GM12878 (cell line): ENCODE results near the gene PKD1L1. TPM values are rescaled to one million over a fixed set of nuclear protein-coding genes. Genes with fewer than 3 reads are reported as not detected.

Source experiments
- MYB ChIP-seq: fragments of 150-350 bp; IDR thresholded peaks from 2 replicates; pipeline ENCODE4 v1.6.1; 2014; ENCODE audit warnings: mild to moderate bottlenecking, low read depth, low read length, borderline replicate concordance
- POU2F2 ChIP-seq: IDR thresholded peaks from 3 replicates; pipeline ENCODE4 v1.6.1; 2011; ENCODE audit warnings: low read depth, mild to moderate bottlenecking, low read length, borderline replicate concordance
- TCF12 ChIP-seq: IDR thresholded peaks from 2 replicates; pipeline ENCODE4 v1.6.1; 2011; ENCODE audit warnings: low read depth, mild to moderate bottlenecking, low read length
- polyA plus RNA-seq, 11 experiments: library from polyadenylated mRNA; depleted of rRNA in 4 of 11; unstranded in 6 of 11; stranded (reverse) in 5 of 11; fragments of >200 nt; fragmentation: Nextera tagmentation in 4 of 11; fragmentation: Illumina TruSeq in 1 of 11; extraction: Ambion mirVana in 4 of 11; extraction: Trizol in 1 of 11; gene quantifications; 1 replicate in 1 of 11; 2 replicates in 10 of 11; pipeline versions ENCODE4 v1.2.1 to v1.2.3, GENCODE V29; 2011 to 2016; ENCODE audit warnings: inconsistent platforms in 2 of 11, missing spikeins in 2 of 11, low read depth in 1 of 11
- total RNA-seq, 4 experiments: library from RNA; depleted of rRNA in 3 of 4; stranded (reverse); fragments of >200 nt in 3 of 4; fragmentation: Illumina TruSeq in 1 of 4; extraction: Trizol in 1 of 4; gene quantifications; 2 replicates each; pipeline versions ENCODE4 v1.2.1 to v1.2.3, GENCODE V29; 2013 to 2021
- TF ChIP-seq, protein P1 (sequence below): fragments of 450-650 bp; formaldehyde crosslinking; IDR thresholded peaks from 2 replicates; pipeline ENCODE4 v1.4.0; 2020; ENCODE audit warnings: mild to moderate bottlenecking, moderate library complexity
- TF ChIP-seq, protein P2 (sequence below), 3 experiments: IDR thresholded peaks in 2 of 3; conservative IDR thresholded peaks in 1 of 3; 2 replicates each; pipeline ENCODE4 v1.5.1; 2011; ENCODE audit warnings: low read depth in 3 of 3, low read length in 3 of 3, mild to moderate bottlenecking in 3 of 3, control low read depth in 2 of 3, moderate library complexity in 2 of 3, inconsistent platforms in 1 of 3, mixed read lengths in 1 of 3; ENCODE audit not compliant: control insufficient read depth in 2 of 3, insufficient read depth in 1 of 3; ENCODE audit errors: extremely low read depth in 1 of 3

Gene PKD1L1
- total and polyA plus RNA-seq, 10 of the 15 experiments (the other 5 are each of a cell fraction or from before 2014, with no cell fraction given): under 0.01 to 0.05 (median 0.02) TPM; not detected in 3

DNA sequence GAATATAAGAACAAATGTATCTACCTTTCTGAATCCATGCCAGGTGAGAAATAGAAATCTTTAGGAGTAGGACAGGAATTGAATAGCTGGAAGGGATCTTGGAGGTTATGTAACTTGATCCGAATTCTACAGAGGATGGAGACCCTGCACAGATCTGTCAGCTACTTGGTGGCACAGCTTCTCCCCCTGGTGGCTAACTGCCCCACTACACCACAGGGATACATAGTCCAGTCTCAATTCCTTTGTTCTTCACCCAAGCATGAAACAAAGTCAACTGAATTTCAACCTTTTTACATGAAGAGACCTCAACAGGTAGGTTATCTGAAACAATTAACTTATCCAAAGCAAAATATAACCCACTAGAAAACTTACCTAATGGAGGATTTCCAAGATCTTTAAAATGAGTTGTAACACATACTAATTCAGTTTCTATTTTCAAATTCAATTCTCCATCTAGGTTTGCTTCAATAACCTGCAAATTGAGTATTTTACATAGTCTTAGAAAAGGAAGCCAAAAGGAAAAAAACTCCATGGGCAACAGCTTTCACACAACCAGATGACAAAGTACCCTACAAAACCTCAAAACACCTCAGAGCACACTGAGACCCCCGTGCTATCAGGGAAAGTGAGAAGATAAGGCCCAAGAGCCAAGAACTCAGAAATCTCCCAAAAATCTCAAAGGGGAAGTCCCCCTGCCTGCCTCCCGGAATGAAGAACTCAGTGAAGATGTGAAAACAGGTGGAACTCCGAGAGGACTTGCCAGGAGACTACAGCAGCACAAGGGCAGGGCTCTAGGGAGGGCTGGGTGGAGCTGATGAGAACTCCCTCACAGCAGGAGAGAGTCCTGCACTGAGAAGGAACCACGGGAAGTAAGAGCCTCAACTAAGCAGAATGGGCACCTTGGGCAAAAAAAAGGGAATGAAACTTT, 20.8 kb upstream of the PKD1L1 start (continued):
- TF ChIP-seq, protein P1, sequence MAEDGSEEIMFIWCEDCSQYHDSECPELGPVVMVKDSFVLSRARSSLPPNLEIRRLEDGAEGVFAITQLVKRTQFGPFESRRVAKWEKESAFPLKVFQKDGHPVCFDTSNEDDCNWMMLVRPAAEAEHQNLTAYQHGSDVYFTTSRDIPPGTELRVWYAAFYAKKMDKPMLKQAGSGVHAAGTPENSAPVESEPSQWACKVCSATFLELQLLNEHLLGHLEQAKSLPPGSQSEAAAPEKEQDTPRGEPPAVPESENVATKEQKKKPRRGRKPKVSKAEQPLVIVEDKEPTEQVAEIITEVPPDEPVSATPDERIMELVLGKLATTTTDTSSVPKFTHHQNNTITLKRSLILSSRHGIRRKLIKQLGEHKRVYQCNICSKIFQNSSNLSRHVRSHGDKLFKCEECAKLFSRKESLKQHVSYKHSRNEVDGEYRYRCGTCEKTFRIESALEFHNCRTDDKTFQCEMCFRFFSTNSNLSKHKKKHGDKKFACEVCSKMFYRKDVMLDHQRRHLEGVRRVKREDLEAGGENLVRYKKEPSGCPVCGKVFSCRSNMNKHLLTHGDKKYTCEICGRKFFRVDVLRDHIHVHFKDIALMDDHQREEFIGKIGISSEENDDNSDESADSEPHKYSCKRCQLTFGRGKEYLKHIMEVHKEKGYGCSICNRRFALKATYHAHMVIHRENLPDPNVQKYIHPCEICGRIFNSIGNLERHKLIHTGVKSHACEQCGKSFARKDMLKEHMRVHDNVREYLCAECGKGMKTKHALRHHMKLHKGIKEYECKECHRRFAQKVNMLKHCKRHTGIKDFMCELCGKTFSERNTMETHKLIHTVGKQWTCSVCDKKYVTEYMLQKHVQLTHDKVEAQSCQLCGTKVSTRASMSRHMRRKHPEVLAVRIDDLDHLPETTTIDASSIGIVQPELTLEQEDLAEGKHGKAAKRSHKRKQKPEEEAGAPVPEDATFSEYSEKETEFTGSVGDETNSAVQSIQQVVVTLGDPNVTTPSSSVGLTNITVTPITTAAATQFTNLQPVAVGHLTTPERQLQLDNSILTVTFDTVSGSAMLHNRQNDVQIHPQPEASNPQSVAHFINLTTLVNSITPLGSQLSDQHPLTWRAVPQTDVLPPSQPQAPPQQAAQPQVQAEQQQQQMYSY (CRISPR knock-in tag): no peak
- TF ChIP-seq POU2F2 (no peak), MYB (no peak), TCF12 (no peak)
- TF ChIP-seq, protein P2, sequence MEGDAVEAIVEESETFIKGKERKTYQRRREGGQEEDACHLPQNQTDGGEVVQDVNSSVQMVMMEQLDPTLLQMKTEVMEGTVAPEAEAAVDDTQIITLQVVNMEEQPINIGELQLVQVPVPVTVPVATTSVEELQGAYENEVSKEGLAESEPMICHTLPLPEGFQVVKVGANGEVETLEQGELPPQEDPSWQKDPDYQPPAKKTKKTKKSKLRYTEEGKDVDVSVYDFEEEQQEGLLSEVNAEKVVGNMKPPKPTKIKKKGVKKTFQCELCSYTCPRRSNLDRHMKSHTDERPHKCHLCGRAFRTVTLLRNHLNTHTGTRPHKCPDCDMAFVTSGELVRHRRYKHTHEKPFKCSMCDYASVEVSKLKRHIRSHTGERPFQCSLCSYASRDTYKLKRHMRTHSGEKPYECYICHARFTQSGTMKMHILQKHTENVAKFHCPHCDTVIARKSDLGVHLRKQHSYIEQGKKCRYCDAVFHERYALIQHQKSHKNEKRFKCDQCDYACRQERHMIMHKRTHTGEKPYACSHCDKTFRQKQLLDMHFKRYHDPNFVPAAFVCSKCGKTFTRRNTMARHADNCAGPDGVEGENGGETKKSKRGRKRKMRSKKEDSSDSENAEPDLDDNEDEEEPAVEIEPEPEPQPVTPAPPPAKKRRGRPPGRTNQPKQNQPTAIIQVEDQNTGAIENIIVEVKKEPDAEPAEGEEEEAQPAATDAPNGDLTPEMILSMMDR (IDR thresholded peaks at IDR 0.05 in 2 of 3, conservative IDR thresholded peaks at IDR 0.05 in 1 of 3; ENCODE audit: control insufficient read depth in 2 of 3, extremely low read depth in 1 of 3, insufficient read depth in 1 of 3, low read depth in 3 of 3, low read length in 3 of 3): peak; percentile 66 to 85 (median 78)
